Endometrial microvascular endothelial cells (primary cell): Measurements from ENCODE around the gene TRMT1. TPM values are rescaled to one million over a fixed set of nuclear protein-coding genes. Genes with fewer than 3 reads are reported as not detected.

Experiments used
- in situ Hi-C: cut with HindIII; loops from 2 replicates; pipeline ENCODE4 v1.10.0; 2017; ENCODE audit warnings: low sequenced_read_pairs, low pct_unique_long_range_greater_than_20kb; ENCODE audit errors: inconsistent ontology term
- total RNA-seq: library from RNA; depleted of rRNA; stranded (reverse); fragments of >200 nt; gene quantifications from one replicate; pipeline ENCODE4 v1.2.3, GENCODE V29; 2015; ENCODE audit errors: inconsistent ontology term

The TRMT1 gene
- total RNA-seq, 1 donor from 2014 or later = 53.1 TPM

- in situ Hi-C loops = no loop called here
Observed at GRCh38 chr19:13094771-13095392, 21.7 kb downstream of the TRMT1 start.

GRCh38 chr19:13094106-13094504, 22.4 kb downstream of the TRMT1 start:
- in situ Hi-C loops = no loop called here

- in situ Hi-C loops = no loop called here
Observed at GRCh38 chr19:13093407-13094105, 23.0 kb downstream of the TRMT1 start.

- in situ Hi-C loops = no loop called here
Observed at GRCh38 chr19:13092606-13093235, 23.8 kb downstream of the TRMT1 start.

- in situ Hi-C loops = no loop called here
Observed at GRCh38 chr19:13092158-13092543, 24.4 kb downstream of the TRMT1 start.

- in situ Hi-C loops = no loop called here
Observed at GRCh38 chr19:13091400-13092157, 25.0 kb downstream of the TRMT1 start.

GRCh38 chr19:13090511-13091231, 25.9 kb downstream of the TRMT1 start:
- in situ Hi-C loops = no loop called here

GRCh38 chr19:13089857-13090507, 26.6 kb downstream of the TRMT1 start:
- in situ Hi-C loops = no loop called here

GRCh38 chr19:13089139-13089856, 27.2 kb downstream of the TRMT1 start:
- in situ Hi-C loops = no loop called here

- in situ Hi-C loops = no loop called here
Observed at GRCh38 chr19:13087795-13088537, 28.6 kb downstream of the TRMT1 start.

- in situ Hi-C loops = no loop called here
Observed at GRCh38 chr19:13087295-13087694, 29.2 kb downstream of the TRMT1 start.

GRCh38 chr19:13086341-13086740, 30.2 kb downstream of the TRMT1 start:
- in situ Hi-C loops = no loop called here

- in situ Hi-C loops = no loop called here
Observed at GRCh38 chr19:13085666-13086065, 30.9 kb downstream of the TRMT1 start.

GRCh38 chr19:13083627-13084026, 32.9 kb downstream of the TRMT1 start:
- in situ Hi-C loops = no loop called here

- in situ Hi-C loops = no loop called here
Observed at GRCh38 chr19:13083008-13083404, 33.5 kb downstream of the TRMT1 start.

- in situ Hi-C loops = no loop called here
Observed at GRCh38 chr19:13082192-13083007, 34.1 kb downstream of the TRMT1 start.
